Stromal cell of bone marrow (primary cell): Measurements from ENCODE around the gene CILP.
"Not testable (repeated sequence)": the region's sequence is repeated elsewhere in the genome, so short reads cannot be mapped to it uniquely, and the experiment has no call there.

Experiments used
- DNase-seq: peaks from one replicate; pipeline ENCODE4 v3.0.0-alpha.2; 2012; ENCODE audit warnings: low read depth

Gene CILP

DNA sequence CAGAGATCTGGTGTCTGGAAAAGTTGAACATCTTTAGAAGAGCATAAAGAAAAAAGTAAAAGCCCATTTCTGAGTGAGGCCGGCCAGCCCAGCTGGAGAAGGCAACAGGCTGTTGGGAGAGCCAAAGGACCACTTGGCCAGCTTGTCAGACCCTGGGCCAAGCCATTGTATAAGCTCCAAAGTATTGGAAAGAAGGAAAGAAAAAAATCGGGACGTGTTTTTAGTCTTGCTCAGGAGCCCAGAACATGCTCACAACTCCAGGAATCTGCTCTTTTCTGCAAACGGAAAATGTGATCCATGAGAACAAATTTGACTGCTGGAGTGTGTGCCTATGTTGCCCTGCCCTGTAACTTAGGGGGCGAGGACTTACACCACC is 15.7 kb downstream of the CILP start:
- DNase-seq: no peak

- no peak for DNase-seq
These were observed 16.3 kb downstream of the CILP start for GRCh38 chr15:65194826-65195547.

DNA sequence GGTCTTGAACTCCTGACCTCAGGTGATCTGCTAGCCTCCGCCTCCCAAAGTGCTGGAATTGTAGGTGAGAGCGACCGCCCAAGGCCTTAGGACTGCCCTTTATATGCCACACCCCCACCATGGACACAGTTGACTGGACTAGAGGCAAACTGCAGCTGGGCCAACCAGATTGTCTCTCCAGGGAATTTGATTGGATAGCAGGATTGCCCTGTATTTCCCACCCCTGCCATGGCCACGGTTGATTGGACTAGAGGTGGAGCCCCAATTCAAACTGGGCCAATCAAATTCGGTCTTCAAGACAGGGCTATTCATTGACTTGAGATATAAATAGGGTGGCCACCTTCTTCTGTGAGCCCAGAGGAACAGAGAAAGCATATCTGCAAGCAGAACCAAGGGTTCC is 19.3 kb downstream of the CILP start:
- DNase-seq: no peak

DNA sequence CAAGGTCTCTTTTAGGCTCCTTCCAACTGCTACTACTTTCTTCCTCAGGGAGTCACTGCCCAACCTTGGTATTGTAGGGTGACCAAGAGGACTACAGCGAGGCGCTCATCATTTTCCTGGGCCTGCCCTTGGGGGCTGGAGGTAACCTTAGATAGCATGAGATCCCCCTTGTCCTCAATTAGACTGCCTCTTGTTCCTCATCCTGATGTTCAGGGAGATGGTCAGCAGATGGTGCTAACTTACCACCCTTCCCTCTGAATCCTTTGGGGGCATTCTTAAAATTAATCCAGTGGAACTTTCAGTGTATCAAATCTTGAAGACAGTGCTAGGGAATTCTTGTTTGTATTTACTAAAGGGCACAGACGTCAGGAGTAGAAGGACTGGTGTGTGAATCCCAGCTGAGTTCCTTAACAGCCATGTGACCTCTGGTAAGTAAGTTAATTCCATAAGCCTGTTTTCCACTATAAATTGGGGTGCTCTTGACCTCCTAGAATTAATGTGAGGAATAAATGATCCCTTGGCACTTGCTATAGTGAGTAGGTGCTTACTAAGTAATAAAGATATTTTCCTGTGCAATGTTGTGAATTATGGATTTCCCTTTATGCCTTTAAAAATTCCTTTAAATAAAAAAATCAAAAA is 22.1 kb downstream of the CILP start:
- peak; percentile 36 for DNase-seq

DNA sequence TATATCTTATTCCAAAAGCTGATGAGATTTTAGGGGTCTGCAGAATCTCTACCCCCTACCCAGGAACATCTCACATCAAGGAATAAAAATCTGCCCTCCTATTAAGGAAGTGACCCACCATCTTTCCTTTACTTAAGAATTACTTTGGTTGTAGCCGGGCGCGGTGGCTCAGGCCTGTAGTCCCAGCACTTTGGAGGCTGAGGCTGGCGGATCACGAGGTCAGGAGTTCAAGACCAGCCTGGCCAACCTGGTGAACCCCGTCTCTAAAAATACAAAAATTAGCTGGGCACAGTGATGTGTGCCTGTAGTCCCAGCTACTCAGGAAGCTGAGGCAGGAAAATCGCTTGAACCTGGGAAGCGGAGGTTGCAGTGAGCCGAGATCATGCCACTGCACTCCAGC is 22.8 kb downstream of the CILP start:
- not testable (repeated sequence) for DNase-seq

DNA sequence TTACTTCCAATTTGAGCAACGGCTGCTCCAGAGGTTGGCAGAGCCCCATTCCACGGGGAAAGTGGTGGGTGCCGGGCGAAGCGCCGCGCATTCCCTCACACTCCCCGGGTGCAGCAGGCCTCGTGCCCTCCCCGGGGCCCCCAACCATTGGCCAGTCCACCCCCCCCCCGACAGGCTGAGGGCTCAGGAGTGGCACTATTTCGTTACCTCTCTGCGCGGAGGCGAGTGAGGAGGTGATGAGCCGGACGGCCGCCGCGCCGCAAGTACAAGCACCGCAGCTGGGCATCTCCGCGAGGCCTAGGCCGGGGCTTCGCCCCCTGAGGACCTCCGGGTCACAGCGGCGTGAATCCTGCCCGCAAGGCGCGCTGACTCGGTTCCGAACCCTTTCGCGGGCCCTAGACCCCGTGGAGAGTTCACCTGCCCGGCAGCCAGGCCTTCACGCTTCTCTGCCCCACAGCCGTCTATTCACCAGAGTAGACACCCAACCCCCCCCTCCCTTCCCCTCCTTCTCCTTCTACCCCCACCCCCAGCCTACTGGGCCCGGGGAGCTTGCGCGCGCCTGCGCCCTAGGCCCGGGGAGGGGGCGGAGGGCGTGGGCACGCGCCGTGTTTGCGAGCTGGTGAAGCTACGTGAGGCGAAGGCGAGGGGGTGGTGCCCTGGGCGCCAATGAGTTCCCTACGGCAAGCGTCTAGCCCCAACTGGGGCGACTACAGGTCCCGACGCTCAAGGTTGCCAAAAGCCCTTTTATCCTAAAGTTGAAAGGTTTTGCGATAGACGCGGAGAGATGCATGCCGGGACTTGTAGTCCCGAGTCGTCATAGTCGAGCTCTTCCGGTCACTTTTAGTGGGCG is 26.2 kb downstream of the CILP start, which contains the start of gene CLPX:
CLPX (minus strand) TSS at position 475 of the 850 bp plus-strand sequence; CDS start at position 286, 189 bp downstream.
- DNase-seq: peak; percentile 81

DNA sequence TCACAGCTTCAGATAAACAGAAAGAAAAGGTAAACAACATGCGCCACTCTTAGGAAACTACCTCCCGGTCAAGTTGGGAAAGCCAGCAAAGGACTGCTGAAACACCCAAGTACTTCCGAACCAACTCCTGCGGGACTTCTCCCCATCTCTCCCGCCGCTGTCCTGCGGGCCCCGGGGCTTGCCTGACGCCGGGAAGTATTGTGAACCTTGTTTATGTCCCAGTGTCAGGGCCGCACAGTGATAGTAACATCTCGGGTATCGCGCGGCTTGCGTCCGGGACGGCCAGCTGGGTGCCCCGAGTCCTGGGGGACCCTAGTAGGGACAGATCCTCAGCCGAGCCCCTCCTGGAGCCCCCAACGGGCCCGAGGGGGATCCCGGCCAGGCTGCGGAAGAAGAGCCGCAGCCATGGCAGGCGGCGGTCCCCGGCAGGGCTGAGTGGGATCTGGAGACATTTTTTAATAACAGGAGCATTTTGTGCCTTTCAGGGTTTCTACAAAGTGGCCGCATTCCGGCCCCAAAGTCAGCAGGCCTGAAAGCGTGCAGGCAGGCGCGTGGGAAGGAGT is 26.9 kb downstream of the CILP start:
- DNase-seq: no peak

GRCh38 chr15:65183865-65184159 is 27.5 kb downstream of the CILP start:
- DNase-seq: no peak

DNA sequence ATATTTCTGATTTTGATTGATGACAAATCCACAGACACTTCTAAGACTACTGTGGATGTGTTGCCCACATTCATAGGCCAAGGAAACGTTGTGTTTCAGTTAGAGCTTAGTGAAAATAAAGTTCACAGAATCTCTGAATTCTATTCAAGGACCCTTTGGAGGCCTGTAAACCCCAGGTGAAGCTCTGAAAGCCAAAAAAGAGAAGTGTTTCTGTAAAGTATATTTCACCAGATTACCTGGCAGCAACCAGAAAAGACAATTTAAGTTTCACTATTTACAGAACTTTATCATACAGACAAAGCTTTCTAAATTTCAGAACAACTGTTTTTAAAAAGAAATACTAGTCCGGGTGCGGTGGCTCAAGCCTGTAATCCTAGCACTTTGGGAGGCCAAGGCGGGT is 28.7 kb downstream of the CILP start:
- no peak for DNase-seq

- not testable (repeated sequence) for DNase-seq
These were observed 29.5 kb downstream of the CILP start for GRCh38 chr15:65181582-65182353.

- no peak for DNase-seq
These were observed 31.1 kb downstream of the CILP start for GRCh38 chr15:65180167-65180566.

GRCh38 chr15:65177901-65178300 is 33.4 kb downstream of the CILP start:
- DNase-seq: no peak

GRCh38 chr15:65176056-65176455 is 35.2 kb downstream of the CILP start:
- no peak for DNase-seq

- no peak for DNase-seq
These were observed 35.8 kb downstream of the CILP start for GRCh38 chr15:65175511-65175910.

DNA sequence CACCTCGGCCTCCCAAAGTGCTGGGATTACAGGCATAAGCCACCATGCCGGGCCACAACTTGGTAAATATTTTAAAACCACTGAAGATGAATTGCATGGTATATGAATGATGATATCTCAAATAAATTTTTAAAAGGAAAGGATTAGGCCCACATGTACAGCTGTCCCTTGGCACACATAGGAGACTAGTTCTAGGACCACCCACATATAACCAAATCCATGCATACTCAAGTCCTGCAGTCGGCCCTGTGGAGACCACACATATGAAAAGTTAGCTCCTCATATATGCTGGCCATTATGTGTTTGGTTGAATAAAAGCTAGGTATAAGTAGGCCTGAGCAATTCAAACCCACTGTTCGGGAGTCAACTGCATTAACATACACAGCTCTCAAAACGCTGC is 36.8 kb downstream of the CILP start:
- no peak for DNase-seq

- no peak for DNase-seq
These were observed 38.7 kb downstream of the CILP start for GRCh38 chr15:65172531-65172930.

DNA sequence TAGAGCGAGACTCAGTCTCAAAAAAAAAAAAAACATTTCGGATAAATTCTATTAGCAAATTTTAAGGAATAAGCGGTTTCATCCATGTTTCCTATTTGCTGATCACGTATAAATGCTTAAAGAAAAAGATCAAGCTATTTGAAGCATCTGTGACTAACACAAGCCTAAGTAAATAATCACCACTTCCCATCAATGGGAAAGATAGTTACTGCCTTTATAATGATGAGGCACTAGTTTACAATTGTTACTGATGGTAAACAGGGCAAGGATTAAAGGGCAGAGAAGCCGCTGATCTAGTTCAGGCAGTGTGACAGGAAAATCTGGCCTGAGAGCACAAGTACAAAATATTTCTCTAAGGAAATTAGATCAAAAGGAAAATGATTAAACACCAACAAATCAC is 39.8 kb downstream of the CILP start:
- DNase-seq: no peak

GRCh38 chr15:65165875-65166274 is 45.4 kb downstream of the CILP start:
- no peak for DNase-seq

- no peak for DNase-seq
These were observed 47.1 kb downstream of the CILP start for GRCh38 chr15:65164139-65164538.

DNA sequence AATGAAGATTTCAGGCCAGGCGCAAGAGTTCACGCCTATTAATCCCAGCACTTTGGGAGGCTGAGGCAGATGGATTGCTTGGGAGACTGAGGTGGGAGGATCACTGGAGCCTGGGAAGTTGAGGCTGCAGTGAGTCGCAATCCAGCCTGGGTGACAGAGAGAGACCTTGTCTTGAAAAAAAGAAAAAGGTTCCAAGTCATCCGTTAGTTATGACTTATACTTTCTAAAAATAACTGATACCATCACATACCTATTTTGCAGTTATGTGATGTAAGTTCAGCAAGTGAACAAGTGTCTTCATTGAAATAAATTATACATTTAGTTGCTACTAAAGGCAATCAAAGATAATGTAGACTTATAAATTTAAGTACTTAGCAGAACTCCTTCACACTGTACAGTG is 48.2 kb downstream of the CILP start:
- DNase-seq: no peak

DNA sequence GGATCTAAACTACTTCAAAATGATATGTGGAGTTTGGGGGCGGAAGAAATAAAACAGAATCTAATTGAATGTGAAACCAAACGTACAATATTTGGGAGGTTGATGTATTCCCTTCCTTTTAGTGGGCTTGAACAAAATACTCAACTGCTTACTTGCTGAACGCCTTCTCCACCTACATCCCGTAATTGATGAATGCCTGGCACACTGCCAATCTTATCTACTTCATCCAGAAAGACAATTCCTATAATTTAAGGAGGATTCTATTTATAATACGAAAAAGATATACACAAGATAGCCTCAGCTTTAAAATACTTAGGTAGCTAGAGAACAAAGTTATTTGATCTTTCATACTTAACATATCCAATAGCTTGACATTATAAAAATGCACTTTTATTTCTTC is 54.6 kb downstream of the CILP start:
- no peak for DNase-seq

- no peak for DNase-seq
These were observed 56.6 kb downstream of the CILP start for GRCh38 chr15:65154720-65155119.
